H1 (cell line): ENCODE data around the gene CASTOR1. TPM values are rescaled to one million over a fixed set of nuclear protein-coding genes. Genes with fewer than 3 reads are reported as not detected.
A peak's percentile ranks its signal among the peaks of the same experiment; 100 is the strongest.

Experiments
- CTCF ChIA-PET: fragments of 300-600 bp; sonication (Branson Sonifier 250); formaldehyde crosslinking; loops from one replicate; lab custom pipeline; 2021; ENCODE audit not compliant: partially characterized antibody; lab: Charles Lee
- POLR2A ChIA-PET: fragments of 300-600 bp; sonication (Branson Sonifier 250); formaldehyde crosslinking; loops from one replicate; lab custom pipeline; 2021; ENCODE audit warnings: inconsistent platforms; ENCODE audit not compliant: partially characterized antibody; lab: Charles Lee
- DNase-seq, 2 experiments: peaks; one replicate each; pipeline versions ENCODE4 v3.0.0 to v3.0.0-alpha.2; 2010 to 2022; ENCODE audit warnings: low spot score in 2 of 2, low read depth in 1 of 2, mixed read lengths in 1 of 2
- FAIRE-seq: peaks from 2 replicates; lab custom pipeline; 2011; peaks lifted over from hg19 to GRCh38; lab: Jason Lieb, UNC
- H2AFZ ChIP-seq: 2 replicates; pipeline ENCODE4 v1.8.1; 2012; ENCODE audit warnings: low read length, inconsistent platforms
- H2AK5ac ChIP-seq: 2 replicates; pipeline ENCODE4 v1.6.1; 2013; ENCODE audit warnings: low read depth, low read length
- H2BK120ac ChIP-seq: replicated peaks from 2 replicates; pipeline ENCODE3; 2013; ENCODE audit warnings: low read depth, low read length, inconsistent platforms
- H2BK12ac ChIP-seq: 2 replicates; pipeline ENCODE4 v1.6.1; 2013; ENCODE audit warnings: low read depth, low read length
- H2BK15ac ChIP-seq: 2 replicates; pipeline ENCODE4 v1.6.1; 2013; ENCODE audit warnings: low read length
- H2BK20ac ChIP-seq: 2 replicates; pipeline ENCODE4 v1.6.1; 2013; ENCODE audit warnings: low read length
- H2BK5ac ChIP-seq: 2 replicates; pipeline ENCODE4 v1.6.1; 2013; ENCODE audit warnings: low read depth, low read length
- H3K14ac ChIP-seq: 2 replicates; pipeline ENCODE4 v1.6.1; 2013; ENCODE audit warnings: inconsistent platforms; ENCODE audit not compliant: insufficient read length
- H3K18ac ChIP-seq: 2 replicates; pipeline ENCODE4 v1.6.1; 2013; ENCODE audit warnings: low read length; ENCODE audit errors: extremely low read depth
- H3K23ac ChIP-seq: 2 replicates; pipeline ENCODE4 v1.6.1; 2013; ENCODE audit warnings: inconsistent platforms; ENCODE audit not compliant: insufficient read length
- H3K23me2 ChIP-seq: 2 replicates; pipeline ENCODE4 v1.6.1; 2013; ENCODE audit warnings: low read depth, low read length
- H3K27ac ChIP-seq: 2 replicates; pipeline ENCODE4 v1.6.1; 2011; ENCODE audit warnings: low read depth, low read length, inconsistent platforms
- H3K27me3 ChIP-seq, 4 experiments: replicated peaks in 1 of 4; 1 replicate in 1 of 4; 2 replicates in 3 of 4; pipeline versions ENCODE4 v1.6.1 to v1.8.1; 2011 to 2013; ENCODE audit warnings: low read length in 3 of 4, mild to moderate bottlenecking in 3 of 4, inconsistent platforms in 2 of 4, mixed read lengths in 2 of 4, moderate library complexity in 1 of 4; ENCODE audit not compliant: control insufficient read depth in 3 of 4, insufficient read depth in 3 of 4; ENCODE audit errors: extremely low read depth in 1 of 4
- H3K36me3 ChIP-seq, 4 experiments: 2 replicates each; pipeline versions ENCODE4 v1.6.1 to v1.8.1; 2011 to 2013; ENCODE audit warnings: mild to moderate bottlenecking in 4 of 4, low read length in 3 of 4, moderate library complexity in 2 of 4, control low read depth in 1 of 4, inconsistent platforms in 1 of 4; ENCODE audit not compliant: insufficient read depth in 4 of 4, control insufficient read depth in 2 of 4
- H3K4ac ChIP-seq: replicated peaks from 2 replicates; pipeline ENCODE3; 2013; ENCODE audit warnings: low read length, low read depth, mixed read lengths, inconsistent platforms; ENCODE audit not compliant: insufficient read length
- H3K4me1 ChIP-seq, 4 experiments: replicated peaks in 1 of 4; 1 replicate in 1 of 4; 2 replicates in 3 of 4; pipeline versions ENCODE4 v1.6.1 to v1.8.1; 2011 to 2013; ENCODE audit warnings: low read length in 3 of 4, inconsistent platforms in 2 of 4, mixed read lengths in 1 of 4; ENCODE audit not compliant: insufficient read depth in 4 of 4, control insufficient read depth in 3 of 4
- H3K4me2 ChIP-seq, 2 experiments: 2 replicates each; pipeline versions ENCODE4 v1.6.1 to v1.8.1; 2011 to 2013; ENCODE audit warnings: low read depth in 2 of 2, low read length in 2 of 2, control low read depth in 1 of 2, inconsistent platforms in 1 of 2, mild to moderate bottlenecking in 1 of 2; ENCODE audit not compliant: insufficient read depth in 1 of 2
- H3K4me3 ChIP-seq, 4 experiments: fragments of 200-600, 300-600 bp in 1 of 4; sonication (generic), shearing (Covaris generic), sonication (Bioruptor Twin) in 1 of 4; 2 replicates each; pipeline versions ENCODE4 v1.5.1 to v1.8.1; 2011 to 2016; ENCODE audit warnings: low read length in 4 of 4, low read depth in 3 of 4, control low read depth in 2 of 4, inconsistent platforms in 2 of 4, mild to moderate bottlenecking in 2 of 4, mixed read lengths in 1 of 4, moderate library complexity in 1 of 4; ENCODE audit not compliant: insufficient read depth in 2 of 4; ENCODE audit errors: extremely low read depth in 1 of 4
- H3K56ac ChIP-seq: replicated peaks from 2 replicates; pipeline ENCODE3; 2013; ENCODE audit warnings: low read depth, mild to moderate bottlenecking, mixed read lengths, low read length, inconsistent platforms; ENCODE audit not compliant: insufficient read length
- H3K79me1 ChIP-seq: 2 replicates; pipeline ENCODE4 v1.6.1; 2013; ENCODE audit warnings: low read depth, low read length, control low read depth
- H3K79me2 ChIP-seq, 2 experiments: 2 replicates each; pipeline versions ENCODE4 v1.6.1 to v1.8.1; 2012 to 2013; ENCODE audit warnings: low read length in 2 of 2, mild to moderate bottlenecking in 2 of 2, inconsistent platforms in 1 of 2; ENCODE audit not compliant: insufficient read depth in 2 of 2, control insufficient read depth in 1 of 2
- H3K9ac ChIP-seq, 4 experiments: replicated peaks in 1 of 4; 1 replicate in 1 of 4; 2 replicates in 3 of 4; pipeline versions ENCODE4 v1.6.1 to v1.8.1; 2011 to 2013; ENCODE audit warnings: low read depth in 3 of 4, low read length in 3 of 4, control low read depth in 2 of 4, mild to moderate bottlenecking in 2 of 4, moderate library complexity in 2 of 4, inconsistent platforms in 1 of 4; ENCODE audit errors: extremely low read depth in 1 of 4
- H3K9me3 ChIP-seq, 2 experiments: 2 replicates each; pipeline versions ENCODE4 v1.6.1 to v1.8.1; 2012 to 2013; ENCODE audit warnings: mild to moderate bottlenecking in 2 of 2, moderate library complexity in 2 of 2, control low read depth in 1 of 2, inconsistent platforms in 1 of 2, low read depth in 1 of 2, low read length in 1 of 2, mixed read lengths in 1 of 2; ENCODE audit not compliant: insufficient read depth in 2 of 2
- H4K20me1 ChIP-seq, 2 experiments: replicated peaks in 1 of 2; 2 replicates each; pipeline versions ENCODE3 to v1.8.1; 2011 to 2013; ENCODE audit warnings: inconsistent platforms in 2 of 2, low read length in 2 of 2, mild to moderate bottlenecking in 1 of 2; ENCODE audit not compliant: insufficient read depth in 2 of 2, control insufficient read depth in 1 of 2
- H4K5ac ChIP-seq: 2 replicates; pipeline ENCODE4 v1.6.1; 2013; ENCODE audit warnings: low read length, low read depth, mixed read lengths, inconsistent platforms; ENCODE audit not compliant: insufficient read length
- H4K8ac ChIP-seq: 2 replicates; pipeline ENCODE4 v1.8.0; 2013; ENCODE audit warnings: mild to moderate bottlenecking, moderate library complexity, low read length, inconsistent platforms; ENCODE audit not compliant: insufficient read depth; ENCODE audit errors: extremely low read depth
- H4K91ac ChIP-seq: replicated peaks from 2 replicates; pipeline ENCODE3; 2013; ENCODE audit warnings: low read length, mixed read lengths, inconsistent platforms; ENCODE audit not compliant: insufficient read length
- BRCA1 ChIP-seq: IDR thresholded peaks from 2 replicates; pipeline ENCODE4 v1.6.1; 2012; ENCODE audit warnings: low read depth, low read length, improper control_type of control experiment
- CBX8 ChIP-seq: fragments of 300-800, 300-1000 bp; sonication (generic); IDR thresholded peaks from 2 replicates; pipeline ENCODE4 v1.7.1; 2016; ENCODE audit warnings: low read depth, low read length, borderline replicate concordance
- CHD1 ChIP-seq: IDR thresholded peaks from 2 replicates; pipeline ENCODE4 v1.6.1; 2012; ENCODE audit warnings: low read depth, low read length, improper control_type of control experiment
- JUN ChIP-seq: IDR thresholded peaks from 2 replicates; pipeline ENCODE4 v1.6.1; 2011; ENCODE audit warnings: low read depth, mild to moderate bottlenecking, improper control_type of control experiment, low read length
- JUND ChIP-seq: IDR thresholded peaks from 2 replicates; pipeline ENCODE4 v1.6.1; 2011; ENCODE audit warnings: mild to moderate bottlenecking, improper control_type of control experiment, low read length
- KDM1A ChIP-seq: fragments of 200-600, 300-600 bp; sonication (generic); IDR thresholded peaks from 2 replicates; pipeline ENCODE4 v1.7.1; 2016; ENCODE audit warnings: mild to moderate bottlenecking, low read length, borderline replicate concordance
- POU5F1 ChIP-seq: IDR thresholded peaks from 2 replicates; pipeline ENCODE4 v1.6.1; 2011; ENCODE audit warnings: low read depth, mild to moderate bottlenecking, low read length, moderate library complexity
- RFX5 ChIP-seq: IDR thresholded peaks from 2 replicates; pipeline ENCODE4 v1.6.1; 2011; ENCODE audit warnings: low read depth, low read length, improper control_type of control experiment, borderline replicate concordance
- WGBS, 2 experiments: shearing (Covaris generic) in 1 of 2; methylation state at CpG; one replicate each; pipeline versions ENCODE4 v1.1.6 to v1.1.7; 2013 to 2015; ENCODE audit warnings: low lambda C conversion rate in 2 of 2, mixed read lengths in 2 of 2, inconsistent platforms in 1 of 2, low coverage in 1 of 2, missing lambda C conversion rate in 1 of 2; ENCODE audit not compliant: insufficient replicate concordance in 2 of 2, insufficient coverage in 1 of 2, insufficient read length in 1 of 2; ENCODE audit errors: extremely low coverage in 1 of 2, missing lambda C conversion rate in 1 of 2; 5-methylcytosine and 5-hydroxymethylcytosine counted together
- polyA plus RNA-seq, 7 experiments: library from polyadenylated mRNA; depleted of rRNA in 3 of 7; stranded (reverse) in 5 of 7; unstranded in 2 of 7; fragments of >200 nt in 5 of 7; fragments of 200-250 nt in 2 of 7; gene quantifications; 1 replicate in 5 of 7; 2 replicates in 1 of 7; 4 replicates in 1 of 7; pipeline versions ENCODE4 v1.2.1 to v1.2.3, GENCODE V29; 2011 to 2013; ENCODE audit warnings: missing spikeins in 2 of 7, mixed read lengths in 2 of 7
- total RNA-seq: library from RNA; stranded (reverse); fragmentation: NEBNext Ultra II Directional; extraction: Animal tissue kit (Norgen Biotek cat#: 25700); gene quantifications from 2 replicates; pipeline ENCODE4 v1.2.1, GENCODE V29; 2021

The CASTOR1 gene
- total and polyA plus RNA-seq, 2 of the 8 experiments (the other 6 are each of a cell fraction or from before 2014, with no cell fraction given) = 10.3 to 36.0 TPM

GRCh38 chr22:30250039-30250565 lies 39.2 kb downstream of the CASTOR1 start:
- H2AFZ ChIP-seq = no peak overlapping the region
- no peaks in the 10 kb centered on the region for H3K79me2 ChIP-seq
- no peak overlapping the region for H2BK15ac ChIP-seq
- WGBS, 2 experiments = 96% methylated on average over 3 of the region's 3 CpGs; no CpG with 5 or more reads in 1 of the 2 experiments
- TF ChIP-seq CHD1 (no peak), JUN (no peak), CBX8 (no peak), BRCA1 (no peak), POU5F1 (no peak), KDM1A (0 out of 2 replicates have a peak, but pooled peaks have one; percentile 25), JUND (no peak), RFX5 (no peak)
- TF ChIP-seq, all 59 proteins: peak for 1
- no peak overlapping the region for H3K4me3 ChIP-seq
- peaks cover 12% of the 10 kb centered on the region; the same call in 1 of the 2 replicates for H3K23me2 ChIP-seq
- peaks cover 0 to 2% of the 10 kb centered on the region in 2 experiments for H4K20me1 ChIP-seq
- no peak overlapping the region for H3K9ac ChIP-seq
- no peak overlapping the region for H3K23ac ChIP-seq
- no peak overlapping the region for H2BK20ac ChIP-seq
- no peaks in the 10 kb centered on the region for H3K79me1 ChIP-seq
- no peak overlapping the region for H2BK12ac ChIP-seq
- no peak overlapping the region for H3K14ac ChIP-seq
- H3K4me1 ChIP-seq = peaks cover 4 to 24% (median 15%) of the 10 kb centered on the region in 4 experiments
- no peak overlapping the region for H3K4ac ChIP-seq
- no peak overlapping the region for H2BK120ac ChIP-seq
- no peak overlapping the region for H4K91ac ChIP-seq
- ChIA-PET CTCF (interaction anchor here (1.0 to 2.1 kb wide), 6 partner anchors 12 to 181 kb away, joined by 3 to 8 read pairs (median 4); no protein-coding TSS in a partner anchor), POLR2A (interaction anchor here (1.0 to 2.4 kb wide), 2 partner anchors 11 kb away, joined by 3 to 7 read pairs; no protein-coding TSS in a partner anchor)
- no peak overlapping the region for H3K4me2 ChIP-seq
- no peak overlapping the region for H4K5ac ChIP-seq
- H3K9me3 ChIP-seq = no peaks in the 10 kb centered on the region
- no peak overlapping the region for H3K56ac ChIP-seq
- H3K36me3 ChIP-seq = no peaks in the 10 kb centered on the region
- H3K27me3 ChIP-seq = no peaks in the 10 kb centered on the region; a peak in 2 of 7 replicates
- H2BK5ac ChIP-seq = no peak overlapping the region
- no peak overlapping the region for H4K8ac ChIP-seq
- DNase-seq = no peak
- H3K27ac ChIP-seq = no peak overlapping the region
- H3K18ac ChIP-seq = no peak overlapping the region
- no peak overlapping the region for H2AK5ac ChIP-seq
- no peak for FAIRE-seq
